Spleen (tissue), 11 donors: ENCODE results near the gene CASTOR2. TPM values are rescaled to one million over a fixed set of nuclear protein-coding genes. Genes with fewer than 3 reads are reported as not detected.
A peak's percentile ranks its signal among the peaks of the same experiment; 100 is the strongest.
"Not testable (repeated sequence)": the region's sequence is repeated elsewhere in the genome, so short reads cannot be mapped to it uniquely, and the experiment has no call there.

Source experiments
- DNase-seq: peaks from one replicate; pipeline ENCODE4 v3.0.0-alpha.2; 2020
- H3K27ac ChIP-seq, 8 donors: fragments of 200-600 bp; sonication (generic) in 7 of 8; 1 replicate in 4 of 8; 2 replicates in 4 of 8; pipeline versions ENCODE4 v1.5.0 to v1.8.0; 2016 to 2021; ENCODE audit warnings: inconsistent platforms in 4 of 8, mild to moderate bottlenecking in 4 of 8, moderate library complexity in 1 of 8
- H3K27me3 ChIP-seq, 7 donors: fragments of 200-600 bp; sonication (generic) in 6 of 7; replicated peaks in 1 of 7; 1 replicate in 4 of 7; 2 replicates in 3 of 7; pipeline versions ENCODE4 v1.5.0 to v1.8.0; 2016 to 2021; ENCODE audit warnings: inconsistent platforms in 3 of 7, mild to moderate bottlenecking in 1 of 7
- H3K36me3 ChIP-seq, 6 donors: fragments of 200-600 bp; sonication (generic) in 5 of 6; 1 replicate in 4 of 6; 2 replicates in 2 of 6; pipeline versions ENCODE4 v1.5.0 to v1.8.0; 2016 to 2021; ENCODE audit warnings: inconsistent platforms in 2 of 6
- H3K4me1 ChIP-seq, 6 donors: fragments of 200-600 bp; sonication (generic) in 5 of 6; 1 replicate in 3 of 6; 2 replicates in 3 of 6; pipeline versions ENCODE4 v1.5.0 to v1.8.0; 2016 to 2021; ENCODE audit warnings: inconsistent platforms in 3 of 6
- H3K4me3 ChIP-seq, 8 donors: fragments of 200-600 bp; sonication (generic) in 7 of 8; 1 replicate in 4 of 8; 2 replicates in 4 of 8; pipeline versions ENCODE4 v1.5.0 to v1.8.0; 2016 to 2021; ENCODE audit warnings: inconsistent platforms in 4 of 8, mild to moderate bottlenecking in 4 of 8, moderate library complexity in 2 of 8
- H3K9me3 ChIP-seq, 8 donors: fragments of 200-600 bp; sonication (generic) in 7 of 8; 1 replicate in 4 of 8; 2 replicates in 4 of 8; pipeline versions ENCODE4 v1.5.0 to v1.8.0; 2016 to 2021; ENCODE audit warnings: inconsistent platforms in 4 of 8
- WGBS, 5 donors: extraction: QIAGEN DNeasy Blood & Tissue Kit in 3 of 5; methylation state at CpG; one replicate each; pipeline versions ENCODE4 v1.1.5 to v1.1.7; 2013 to 2018; 5-methylcytosine and 5-hydroxymethylcytosine counted together
- intact Hi-C: fragments of 100-400 bp; cut with DNase I; formaldehyde crosslinking; loops from one replicate; pipeline ENCODE4 v1.15.0; 2023; ENCODE audit warnings: low total_unique reads
- polyA plus RNA-seq, 3 donors: library from polyadenylated mRNA; stranded (reverse); fragments of 200-250 nt; gene quantifications; one replicate each; pipeline ENCODE4 v1.2.1, GENCODE V29; 2013
- total RNA-seq, 7 donors: library from RNA; depleted of rRNA in 3 of 7; stranded (reverse); fragments of >200 nt in 3 of 7; fragmentation: NEBNext Ultra II Directional in 4 of 7; extraction: Animal tissue kit (Norgen Biotek cat#: 25700) in 4 of 7; gene quantifications; one replicate each; pipeline versions ENCODE4 v1.1.0 to v1.2.1, GENCODE V29; 2016 to 2021
- donor health status: healthy with polysubstance abuse.
- donor health status: DM: no; HTN: no; CAD: no; lungs with moderate emphysema.
- donor health status: DM: no; HTN: no; CAD: no.
- donor health status: Bipolar disorder and iron deficiency.
- donor health status: healthy.
- donor health status: DM: no; HTN: no; CAD: no.
- donor health status: DM: yes; HTN: yes; CAD: no.

CASTOR2 gene
- total and polyA plus RNA-seq, 10 donors, result 0.11 to 9.8 (median 5.6) TPM

DNA sequence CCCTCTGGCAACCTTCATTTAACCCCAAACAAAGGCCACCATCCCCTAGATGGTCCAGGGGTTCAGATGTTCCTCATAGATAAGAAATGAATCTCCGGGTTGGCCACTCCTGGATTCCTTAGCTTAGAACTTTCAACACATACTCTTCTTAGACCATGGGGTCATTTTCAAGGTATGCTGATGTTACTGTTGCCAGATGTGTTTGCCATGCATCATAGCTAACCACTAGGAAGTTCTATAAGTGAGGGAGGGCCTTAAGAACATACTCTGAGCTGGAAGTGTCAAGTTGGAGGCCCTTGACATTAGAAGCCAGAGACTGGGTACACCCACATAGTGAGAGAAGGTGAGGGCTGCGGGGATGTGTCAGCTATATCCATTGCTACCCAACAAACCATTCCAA is 6.2 kb upstream of the CASTOR2 start:
- H3K36me3 ChIP-seq, DNase-seq, H3K4me3 ChIP-seq, H3K9me3 ChIP-seq, H3K27me3 ChIP-seq, H3K27ac ChIP-seq, H3K4me1 ChIP-seq, intact Hi-C loops: not testable (repeated sequence)
- no CpG with 5 or more reads among the region's 2 CpGs for WGBS, 5 donors

- intact Hi-C loops, result not testable (repeated sequence)
Measured at GRCh38 chr7:74963704-74964510, 598 bp upstream of the CASTOR2 start.

GRCh38 chr7:74966208-74966854 is 1.8 kb downstream of the CASTOR2 start:
- H3K27me3 ChIP-seq, H3K27ac ChIP-seq, H3K4me3 ChIP-seq, H3K4me1 ChIP-seq, intact Hi-C loops, H3K9me3 ChIP-seq, H3K36me3 ChIP-seq, DNase-seq: not testable (repeated sequence)
- WGBS, 5 donors, result no CpG with 5 or more reads among the region's 16 CpGs

More at GRCh38 chr7:74963704-74964510, 598 bp upstream of the CASTOR2 start:
- peak overlapping the region in 5 of 8 donors; percentile 15 to 55 (median 30) for H3K4me3 ChIP-seq
- not testable (repeated sequence) for H3K36me3 ChIP-seq, H3K27ac ChIP-seq, H3K27me3 ChIP-seq, H3K9me3 ChIP-seq, H3K4me1 ChIP-seq
- DNase-seq, result peak; percentile 73
- 37 to 46% (median 44%) methylated on average over 17 to 22 of the region's 32 CpGs for WGBS, 5 donors

- intact Hi-C loops, H3K4me1 ChIP-seq, DNase-seq, H3K27me3 ChIP-seq, H3K36me3 ChIP-seq, H3K27ac ChIP-seq, H3K9me3 ChIP-seq, H3K4me3 ChIP-seq: not testable (repeated sequence)
- WGBS, 5 donors, result no CpG with 5 or more reads among the region's 6 CpGs
Measured at GRCh38 chr7:74966909-74967308, 2.4 kb downstream of the CASTOR2 start.

- H3K27me3 ChIP-seq, H3K4me1 ChIP-seq, H3K27ac ChIP-seq, DNase-seq, intact Hi-C loops, H3K4me3 ChIP-seq, H3K36me3 ChIP-seq, H3K9me3 ChIP-seq: not testable (repeated sequence)
- WGBS, 5 donors, result no CpG with 5 or more reads among the region's 4 CpGs
Measured at GRCh38 chr7:74971431-74971830, 6.9 kb downstream of the CASTOR2 start.

- WGBS, 5 donors, result 82 to 93% (median 90%) methylated on average over 4 to 7 of the region's 7 CpGs
- DNase-seq, H3K9me3 ChIP-seq, H3K27me3 ChIP-seq, H3K4me3 ChIP-seq, H3K4me1 ChIP-seq, H3K27ac ChIP-seq, intact Hi-C loops, H3K36me3 ChIP-seq: not testable (repeated sequence)
Measured at GRCh38 chr7:74972377-74972776, 7.9 kb downstream of the CASTOR2 start.

DNA sequence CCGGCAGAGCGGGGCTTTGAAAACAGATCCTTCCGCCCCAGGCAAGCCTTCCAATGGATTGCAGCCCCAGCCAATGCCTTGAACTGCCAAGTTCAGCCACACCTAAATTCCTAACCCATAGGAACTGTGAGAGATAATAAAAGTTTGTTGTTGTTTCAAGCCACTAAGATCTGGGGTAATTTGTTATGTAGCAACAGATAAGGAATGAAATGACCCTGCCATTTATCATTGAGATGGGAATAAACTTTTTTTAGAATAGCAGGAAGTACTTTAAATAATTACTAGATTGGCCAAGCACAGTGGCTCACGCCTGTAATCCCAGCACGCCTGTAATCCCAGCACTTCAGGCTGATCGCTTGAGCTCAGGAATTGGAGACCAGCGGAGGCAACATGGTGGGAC is 11.5 kb downstream of the CASTOR2 start:
- intact Hi-C loops, H3K27ac ChIP-seq, H3K9me3 ChIP-seq, H3K27me3 ChIP-seq, H3K36me3 ChIP-seq, H3K4me1 ChIP-seq, H3K4me3 ChIP-seq, DNase-seq: not testable (repeated sequence)
- 86 to 100% (median 96%) methylated on average over 3 of the region's 7 CpGs; no CpG with 5 or more reads in 2 of the 5 donors for WGBS, 5 donors

- H3K36me3 ChIP-seq, H3K27ac ChIP-seq, H3K27me3 ChIP-seq, DNase-seq, H3K9me3 ChIP-seq, H3K4me3 ChIP-seq, intact Hi-C loops, H3K4me1 ChIP-seq: not testable (repeated sequence)
- WGBS, 5 donors, result 96 to 100% (median 97%) methylated on average over 4 to 5 of the region's 9 CpGs; no CpG with 5 or more reads in 2 of the 5 donors
Measured at GRCh38 chr7:74977523-74977922, 13.0 kb downstream of the CASTOR2 start.

- H3K4me1 ChIP-seq, DNase-seq, H3K36me3 ChIP-seq, H3K9me3 ChIP-seq, H3K4me3 ChIP-seq, intact Hi-C loops, H3K27me3 ChIP-seq, H3K27ac ChIP-seq: not testable (repeated sequence)
- 92 to 95% (median 93%) methylated on average over 9 of the region's 9 CpGs for WGBS, 5 donors
Measured at GRCh38 chr7:74988436-74988835, 23.9 kb downstream of the CASTOR2 start.
